ENCODE results near the gene EIF4A3.

DNA sequence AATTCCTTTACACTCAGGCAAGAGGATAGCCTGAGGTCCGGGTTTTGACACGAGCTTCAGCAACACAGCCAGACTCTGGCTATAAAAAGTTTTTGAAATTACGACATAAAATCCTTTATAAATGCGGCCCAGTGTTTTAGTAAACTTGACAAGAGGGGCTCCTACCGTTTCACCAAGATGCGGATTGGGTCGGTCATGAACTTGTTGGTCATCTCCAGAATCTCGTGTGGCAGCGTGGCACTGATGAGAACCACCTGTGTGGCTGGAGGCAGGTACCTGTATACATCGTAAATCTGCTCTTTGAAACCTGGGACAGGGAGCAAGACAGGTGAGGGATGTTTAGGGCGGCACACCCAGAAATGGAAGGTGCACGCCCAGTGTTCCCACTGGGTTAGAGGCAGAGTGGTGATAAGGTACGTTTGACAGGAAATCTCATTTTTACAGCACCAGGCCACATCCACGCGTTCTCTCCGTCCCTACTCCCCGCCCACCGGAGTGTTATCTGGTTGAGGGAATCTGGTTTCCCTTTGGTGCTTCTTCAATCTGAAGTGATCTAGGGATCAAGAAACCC lies 8.0 kb downstream of the EIF4A3 start:
- TF ChIP-seq NFXL1 (IDR thresholded peaks at IDR 0.05; ENCODE audit: borderline replicate concordance) (no peak), RCOR1 (conservative IDR thresholded peaks at IDR 0.05; ENCODE audit: low read depth, low read length) (no peak), CTCF (IDR thresholded peaks at IDR 0.05 in 2 of 3, conservative IDR thresholded peaks at IDR 0.05 in 1 of 3; ENCODE audit: control insufficient read depth in 2 of 3, extremely low read depth in 1 of 3, insufficient read depth in 1 of 3, low read depth in 3 of 3, low read length in 3 of 3) (no peak), ETV6 (conservative IDR thresholded peaks at IDR 0.05 in 1 of 2, IDR thresholded peaks at IDR 0.05 in 1 of 2; ENCODE audit: borderline replicate concordance in 1 of 2, low read depth in 1 of 2) (no peak), TCF7 (IDR thresholded peaks at IDR 0.05; ENCODE audit: borderline replicate concordance) (no peak), USF1 (IDR thresholded peaks at IDR 0.05; ENCODE audit: borderline replicate concordance, extremely low read length, insufficient read depth, low read depth, low read length) (no peak)
